HepG2 (cell line): Measurements from ENCODE around the gene SORL1-AS1.

Experiments
- CREBL2 ChIP-seq: sonication (generic); formaldehyde crosslinking; IDR thresholded peaks from 2 replicates; pipeline ENCODE4 v1.8.1; 2023; ENCODE audit warnings: missing genetic modification reagents, mild to moderate bottlenecking, borderline replicate concordance
- E2F5 ChIP-seq: sonication (generic); formaldehyde crosslinking; conservative IDR thresholded peaks from 2 replicates; pipeline ENCODE4 v1.4.0; 2020; ENCODE audit warnings: missing genetic modification reagents
- KMT2A ChIP-seq: sonication (generic); formaldehyde crosslinking; IDR thresholded peaks from 2 replicates; pipeline ENCODE4 v1.4.0; 2020; ENCODE audit warnings: missing genetic modification reagents
- MEIS2 ChIP-seq: sonication (generic); formaldehyde crosslinking; IDR thresholded peaks from 2 replicates; pipeline ENCODE4 v1.9.0; 2021; ENCODE audit warnings: mild to moderate bottlenecking, missing genetic modification reagents
- NR2F6 ChIP-seq, 2 experiments: IDR thresholded peaks; 2 replicates each; pipeline ENCODE4 v1.6.1; 2016; ENCODE audit warnings: antibody characterized with exemption in 1 of 2, mild to moderate bottlenecking in 1 of 2
- PBX3 ChIP-seq: sonication (generic); formaldehyde crosslinking; IDR thresholded peaks from 2 replicates; pipeline ENCODE4 v1.8.1; 2023; ENCODE audit warnings: missing genetic modification reagents, inconsistent platforms, borderline replicate concordance
- POGK ChIP-seq: sonication (generic); formaldehyde crosslinking; conservative IDR thresholded peaks from 2 replicates; pipeline ENCODE4 v1.8.0; 2022; ENCODE audit warnings: mild to moderate bottlenecking, moderate library complexity, missing genetic modification reagents
- POLR2G ChIP-seq: fragments of 200-400 bp; formaldehyde crosslinking; IDR thresholded peaks from 2 replicates; pipeline ENCODE4 v1.6.1; 2018; ENCODE audit warnings: mild to moderate bottlenecking, low read depth, low read length, moderate library complexity
- PRMT3 ChIP-seq: sonication (generic); formaldehyde crosslinking; IDR thresholded peaks from 2 replicates; pipeline ENCODE4 v1.8.1; 2022; ENCODE audit warnings: low read depth, mild to moderate bottlenecking, moderate library complexity, missing genetic modification reagents, borderline replicate concordance
- RFX3 ChIP-seq: IDR thresholded peaks from 2 replicates; pipeline ENCODE4 v1.6.1; 2016; ENCODE audit warnings: missing biosample characterization, missing genetic modification reagents
- SMAD9 ChIP-seq: sonication (generic); formaldehyde crosslinking; IDR thresholded peaks from 2 replicates; pipeline ENCODE4 v1.5.1; 2020; ENCODE audit warnings: mild to moderate bottlenecking, missing genetic modification reagents
- THAP7 ChIP-seq: sonication (generic); formaldehyde crosslinking; IDR thresholded peaks from 2 replicates; pipeline ENCODE4 v1.8.1; 2023; ENCODE audit warnings: mild to moderate bottlenecking, missing genetic modification reagents
- USF2 ChIP-seq, 2 experiments: sonication (generic) in 1 of 2; formaldehyde crosslinking in 1 of 2; IDR thresholded peaks; 2 replicates each; pipeline versions ENCODE4 v1.5.1 to v1.6.1; 2011 to 2020; ENCODE audit warnings: borderline replicate concordance in 1 of 2, low read depth in 1 of 2, low read length in 1 of 2, mild to moderate bottlenecking in 1 of 2, missing genetic modification reagents in 1 of 2, moderate library complexity in 1 of 2
- ZFP37 ChIP-seq: sonication (generic); formaldehyde crosslinking; IDR thresholded peaks from 2 replicates; pipeline ENCODE4 v1.4.0; 2020; ENCODE audit warnings: missing genetic modification reagents, borderline replicate concordance
- ZNF264 ChIP-seq: sonication (generic); formaldehyde crosslinking; IDR thresholded peaks from 2 replicates; pipeline ENCODE4 v1.4.0; 2020; ENCODE audit warnings: missing genetic modification reagents
- ZNF30 ChIP-seq: sonication (generic); formaldehyde crosslinking; IDR thresholded peaks from 2 replicates; pipeline ENCODE4 v1.5.0; 2020; ENCODE audit warnings: mild to moderate bottlenecking, missing genetic modification reagents
- ZNF367 ChIP-seq: sonication (generic); formaldehyde crosslinking; IDR thresholded peaks from 2 replicates; pipeline ENCODE4 v1.4.0; 2020; ENCODE audit warnings: missing genetic modification reagents, borderline replicate concordance
- ZNF556 ChIP-seq: sonication (generic); formaldehyde crosslinking; IDR thresholded peaks from 2 replicates; pipeline ENCODE4 v1.4.0; 2020; ENCODE audit warnings: mild to moderate bottlenecking, missing genetic modification reagents, borderline replicate concordance
- ZNF747 ChIP-seq: sonication (generic); formaldehyde crosslinking; IDR thresholded peaks from 2 replicates; pipeline ENCODE4 v1.8.1; 2023; ENCODE audit warnings: missing genetic modification reagents, mild to moderate bottlenecking, borderline replicate concordance
- TF ChIP-seq, protein P1 (sequence below): sonication (generic); formaldehyde crosslinking; IDR thresholded peaks from 2 replicates; pipeline ENCODE4 v1.9.0; 2021; ENCODE audit warnings: missing genetic modification reagents, mild to moderate bottlenecking, borderline replicate concordance

SORL1-AS1 gene

DNA sequence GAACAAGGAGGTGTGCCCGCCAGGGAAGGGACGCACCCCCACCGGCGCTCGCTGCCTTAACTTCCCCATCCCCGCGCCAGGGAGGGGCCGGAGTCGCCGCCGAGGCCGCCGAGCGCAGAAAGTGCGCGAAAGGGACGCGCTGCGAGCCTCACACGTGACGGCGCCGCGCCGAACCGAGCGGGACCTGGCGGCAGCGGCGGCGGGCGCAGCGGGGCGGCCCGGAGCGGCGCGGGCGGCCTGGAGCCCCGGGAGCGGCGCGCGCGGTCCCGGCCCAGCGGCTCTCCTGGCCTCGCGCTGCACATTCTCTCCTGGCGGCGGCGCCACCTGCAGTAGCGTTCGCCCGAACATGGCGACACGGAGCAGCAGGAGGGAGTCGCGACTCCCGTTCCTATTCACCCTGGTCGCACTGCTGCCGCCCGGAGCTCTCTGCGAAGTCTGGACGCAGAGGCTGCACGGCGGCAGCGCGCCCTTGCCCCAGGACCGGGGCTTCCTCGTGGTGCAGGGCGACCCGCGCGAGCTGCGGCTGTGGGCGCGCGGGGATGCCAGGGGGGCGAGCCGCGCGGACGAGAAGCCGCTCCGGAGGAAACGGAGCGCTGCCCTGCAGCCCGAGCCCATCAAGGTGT lies 670 bp downstream of the SORL1-AS1 start, which contains the start of gene SORL1 (continued):
- 0 out of 2 replicates have a peak, but pooled peaks have one; percentile 14 for TF ChIP-seq E2F5
- no peak for TF ChIP-seq RFX3 (CRISPR knock-in tag)
- no peak for TF ChIP-seq NR2F6 (IDR thresholded peaks at IDR 0.05)
- peak; percentile 15; the same call in 1 of the 2 replicates for TF ChIP-seq NR2F6 (CRISPR knock-in tag; IDR thresholded peaks at IDR 0.05)
- 0 out of 2 replicates have a peak, but pooled peaks have one; percentile 37 for TF ChIP-seq SMAD9 (CRISPR knock-in tag)
- TF ChIP-seq ZFP37 (CRISPR knock-in tag): no peak
- peak; percentile 78; the same call in 1 of the 2 replicates for TF ChIP-seq ZNF556 (CRISPR knock-in tag)
- TF ChIP-seq PBX3 (CRISPR knock-in tag): no peak
- TF ChIP-seq PRMT3 (CRISPR knock-in tag): 0 out of 2 replicates have a peak, but pooled peaks have one; percentile 74
- peak; percentile 77; the same call in 1 of the 2 replicates for TF ChIP-seq KMT2A
- TF ChIP-seq USF2 (IDR thresholded peaks at IDR 0.05; ENCODE audit: low read depth, low read length): no peak
- TF ChIP-seq USF2 (CRISPR knock-in tag; IDR thresholded peaks at IDR 0.05; ENCODE audit: borderline replicate concordance): no peak
- TF ChIP-seq MEIS2: no peak
- peak; percentile 52; the same call in 1 of the 2 replicates for TF ChIP-seq THAP7 (CRISPR knock-in tag)
- TF ChIP-seq, protein P1, sequence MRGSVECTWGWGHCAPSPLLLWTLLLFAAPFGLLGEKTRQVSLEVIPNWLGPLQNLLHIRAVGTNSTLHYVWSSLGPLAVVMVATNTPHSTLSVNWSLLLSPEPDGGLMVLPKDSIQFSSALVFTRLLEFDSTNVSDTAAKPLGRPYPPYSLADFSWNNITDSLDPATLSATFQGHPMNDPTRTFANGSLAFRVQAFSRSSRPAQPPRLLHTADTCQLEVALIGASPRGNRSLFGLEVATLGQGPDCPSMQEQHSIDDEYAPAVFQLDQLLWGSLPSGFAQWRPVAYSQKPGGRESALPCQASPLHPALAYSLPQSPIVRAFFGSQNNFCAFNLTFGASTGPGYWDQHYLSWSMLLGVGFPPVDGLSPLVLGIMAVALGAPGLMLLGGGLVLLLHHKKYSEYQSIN (CRISPR knock-in tag): no peak
- peak; percentile 82 for TF ChIP-seq POGK (CRISPR knock-in tag)
- peak; percentile 66 for TF ChIP-seq ZNF264
- 0 out of 2 replicates have a peak, but pooled peaks have one; percentile 32 for TF ChIP-seq ZNF747 (CRISPR knock-in tag)
- TF ChIP-seq ZNF367: peak; percentile 45; the same call in 1 of the 2 replicates
- peak; percentile 62 for TF ChIP-seq POLR2G
- TF ChIP-seq CREBL2 (CRISPR knock-in tag): no peak
- TF ChIP-seq ZNF30 (CRISPR knock-in tag): no peak
